HEK293 (cell line): ENCODE measurements around the gene ALDOA.
A peak's percentile ranks its signal among the peaks of the same experiment; 100 is the strongest.

ENCODE experiments used
- BCL11B ChIP-seq: fragments of 450-650 bp; formaldehyde crosslinking; IDR thresholded peaks from 2 replicates; pipeline ENCODE4 v1.5.1; 2016; ENCODE audit warnings: low read depth, missing biosample characterization, missing genetic modification characterization
- GLI2 ChIP-seq: fragments of 450-650 bp; formaldehyde crosslinking; IDR thresholded peaks from 2 replicates; pipeline ENCODE4; 2017; ENCODE audit warnings: missing biosample characterization, missing genetic modification characterization, low read depth, borderline replicate concordance
- KLF8 ChIP-seq: fragments of 450-650 bp; formaldehyde crosslinking; IDR thresholded peaks from 2 replicates; pipeline ENCODE4 v1.5.1; 2016; ENCODE audit warnings: missing biosample characterization, missing genetic modification characterization
- KLF9 ChIP-seq: fragments of 450-650 bp; formaldehyde crosslinking; IDR thresholded peaks from 2 replicates; pipeline ENCODE4 v1.5.1; 2016; ENCODE audit warnings: missing biosample characterization, missing genetic modification characterization, low read depth
- OSR2 ChIP-seq: fragments of 450-650 bp; formaldehyde crosslinking; IDR thresholded peaks from 2 replicates; pipeline ENCODE4 v1.5.1; 2016; ENCODE audit warnings: missing biosample characterization, missing genetic modification characterization
- OVOL3 ChIP-seq: fragments of 450-650 bp; formaldehyde crosslinking; IDR thresholded peaks from 2 replicates; pipeline ENCODE4 v1.5.1; 2016; ENCODE audit warnings: missing biosample characterization, missing genetic modification characterization
- ZBTB1 ChIP-seq: fragments of 450-650 bp; formaldehyde crosslinking; IDR thresholded peaks from 2 replicates; pipeline ENCODE4 v1.5.1; 2016; ENCODE audit warnings: missing biosample characterization, missing genetic modification characterization
- ZBTB21 ChIP-seq: fragments of 450-650 bp; formaldehyde crosslinking; IDR thresholded peaks from 2 replicates; pipeline ENCODE4 v1.5.1; 2017; ENCODE audit warnings: missing biosample characterization, missing genetic modification characterization
- ZFHX2 ChIP-seq: fragments of 450-650 bp; formaldehyde crosslinking; conservative IDR thresholded peaks from 2 replicates; pipeline ENCODE4 v1.5.1; 2016; ENCODE audit warnings: missing biosample characterization, missing genetic modification characterization
- ZFP69B ChIP-seq: fragments of 450-650 bp; formaldehyde crosslinking; IDR thresholded peaks from 2 replicates; pipeline ENCODE4 v1.5.1; 2016; ENCODE audit warnings: missing biosample characterization, missing genetic modification characterization
- ZNF138 ChIP-seq: fragments of 450-650 bp; formaldehyde crosslinking; IDR thresholded peaks from 2 replicates; pipeline ENCODE4 v1.5.1; 2016; ENCODE audit warnings: missing biosample characterization, missing genetic modification characterization, borderline replicate concordance
- ZNF169 ChIP-seq: fragments of 450-650 bp; formaldehyde crosslinking; IDR thresholded peaks from 2 replicates; pipeline ENCODE4 v1.5.1; 2016; ENCODE audit warnings: missing biosample characterization, missing genetic modification characterization
- ZNF184 ChIP-seq: fragments of 450-650 bp; IDR thresholded peaks from 2 replicates; pipeline ENCODE4 v1.5.1; 2018; ENCODE audit warnings: missing biosample characterization, mild to moderate bottlenecking, missing genetic modification characterization
- ZNF2 ChIP-seq: fragments of 450-650 bp; formaldehyde crosslinking; IDR thresholded peaks from 2 replicates; pipeline ENCODE4 v1.5.1; 2016; ENCODE audit warnings: missing biosample characterization, missing genetic modification characterization
- ZNF223 ChIP-seq: fragments of 450-650 bp; formaldehyde crosslinking; IDR thresholded peaks from 2 replicates; pipeline ENCODE4 v1.5.1; 2016; ENCODE audit warnings: missing biosample characterization, missing genetic modification characterization
- ZNF404 ChIP-seq: fragments of 450-650 bp; formaldehyde crosslinking; IDR thresholded peaks from 2 replicates; pipeline ENCODE4 v1.5.1; 2017; ENCODE audit warnings: missing biosample characterization, missing genetic modification characterization
- ZNF514 ChIP-seq: fragments of 450-650 bp; formaldehyde crosslinking; IDR thresholded peaks from 2 replicates; pipeline ENCODE4 v1.5.1; 2016; ENCODE audit warnings: missing biosample characterization, missing genetic modification characterization
- ZNF791 ChIP-seq: fragments of 450-650 bp; formaldehyde crosslinking; IDR thresholded peaks from 2 replicates; pipeline ENCODE4 v1.5.1; 2016; ENCODE audit warnings: missing biosample characterization, missing genetic modification characterization
- ZNF792 ChIP-seq: fragments of 450-650 bp; formaldehyde crosslinking; IDR thresholded peaks from 2 replicates; pipeline ENCODE4 v1.5.1; 2016; ENCODE audit warnings: missing biosample characterization, missing genetic modification characterization
- ZNF837 ChIP-seq: fragments of 450-650 bp; formaldehyde crosslinking; IDR thresholded peaks from 2 replicates; pipeline ENCODE4 v1.5.1; 2016; ENCODE audit warnings: missing biosample characterization, missing genetic modification characterization
- ZXDB ChIP-seq: fragments of 450-650 bp; formaldehyde crosslinking; IDR thresholded peaks from 2 replicates; pipeline ENCODE4 v1.5.1; 2016; ENCODE audit warnings: missing biosample characterization, missing genetic modification characterization
- TF ChIP-seq, protein P1 (sequence below): fragments of 450-650 bp; formaldehyde crosslinking; IDR thresholded peaks from 2 replicates; pipeline ENCODE4 v1.5.1; 2016; ENCODE audit warnings: missing biosample characterization, missing genetic modification characterization
- TF ChIP-seq, protein P2 (sequence below): fragments of 450-650 bp; formaldehyde crosslinking; IDR thresholded peaks from 2 replicates; pipeline ENCODE4 v1.5.1; 2016; ENCODE audit warnings: missing biosample characterization, missing genetic modification characterization
- TF ChIP-seq, protein P3 (sequence below): fragments of 450-650 bp; formaldehyde crosslinking; IDR thresholded peaks from 2 replicates; pipeline ENCODE4 v1.5.1; 2016; ENCODE audit warnings: missing biosample characterization, missing genetic modification characterization
- TF ChIP-seq, protein P4 (sequence below): fragments of 450-650 bp; formaldehyde crosslinking; IDR thresholded peaks from 2 replicates; pipeline ENCODE4 v1.5.1; 2016; ENCODE audit warnings: missing biosample characterization, missing genetic modification characterization, borderline replicate concordance
- TF ChIP-seq, protein P5 (sequence below): fragments of 450-650 bp; formaldehyde crosslinking; IDR thresholded peaks from 2 replicates; pipeline ENCODE4 v1.5.1; 2017; ENCODE audit warnings: missing biosample characterization, missing genetic modification characterization
- TF ChIP-seq, protein P6 (sequence below): fragments of 450-650 bp; formaldehyde crosslinking; IDR thresholded peaks from 2 replicates; pipeline ENCODE4 v1.5.1; 2016; ENCODE audit warnings: missing biosample characterization, missing genetic modification characterization

The ALDOA gene

DNA sequence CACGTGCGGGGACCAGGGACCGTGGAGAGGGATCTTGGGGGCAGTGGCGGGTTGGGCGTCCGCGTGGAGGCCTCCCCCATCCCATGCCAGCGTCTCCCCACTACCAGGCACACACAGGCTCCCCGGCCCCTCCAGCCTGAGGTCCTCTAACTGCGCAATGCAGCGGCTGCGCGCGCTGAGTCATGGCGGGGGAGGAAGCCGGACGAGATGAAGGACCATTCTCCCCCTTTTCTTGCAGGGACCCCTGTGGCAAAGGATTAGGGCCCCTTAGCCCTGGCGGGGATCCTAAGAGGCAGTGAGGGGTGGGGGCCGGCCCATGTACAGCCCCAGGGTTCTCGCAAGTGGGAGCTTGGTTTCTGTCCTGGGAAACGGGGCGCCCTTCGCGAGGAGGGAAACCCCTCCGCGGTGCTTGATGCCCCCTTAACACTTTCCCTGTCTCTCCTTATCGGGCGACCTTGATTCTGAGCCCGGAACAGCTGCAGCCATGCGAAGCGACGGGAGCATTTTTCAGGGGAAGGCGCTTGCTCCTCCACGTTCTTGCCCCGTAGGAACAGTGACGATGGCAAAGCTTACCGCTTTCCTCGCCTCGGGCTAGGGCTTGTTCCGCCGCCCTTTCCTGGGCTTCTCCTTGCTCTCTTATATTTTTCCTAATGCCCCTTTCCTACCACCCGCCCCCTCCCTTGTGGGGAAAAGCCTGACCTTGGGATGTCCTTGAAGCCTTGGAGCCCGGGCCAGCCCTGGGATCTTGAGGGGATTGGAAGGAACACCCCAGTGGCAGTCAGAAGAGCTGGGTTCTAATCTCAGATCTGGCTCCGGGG lies 592 bp downstream of the ALDOA start (continued):
- TF ChIP-seq, protein P1, sequence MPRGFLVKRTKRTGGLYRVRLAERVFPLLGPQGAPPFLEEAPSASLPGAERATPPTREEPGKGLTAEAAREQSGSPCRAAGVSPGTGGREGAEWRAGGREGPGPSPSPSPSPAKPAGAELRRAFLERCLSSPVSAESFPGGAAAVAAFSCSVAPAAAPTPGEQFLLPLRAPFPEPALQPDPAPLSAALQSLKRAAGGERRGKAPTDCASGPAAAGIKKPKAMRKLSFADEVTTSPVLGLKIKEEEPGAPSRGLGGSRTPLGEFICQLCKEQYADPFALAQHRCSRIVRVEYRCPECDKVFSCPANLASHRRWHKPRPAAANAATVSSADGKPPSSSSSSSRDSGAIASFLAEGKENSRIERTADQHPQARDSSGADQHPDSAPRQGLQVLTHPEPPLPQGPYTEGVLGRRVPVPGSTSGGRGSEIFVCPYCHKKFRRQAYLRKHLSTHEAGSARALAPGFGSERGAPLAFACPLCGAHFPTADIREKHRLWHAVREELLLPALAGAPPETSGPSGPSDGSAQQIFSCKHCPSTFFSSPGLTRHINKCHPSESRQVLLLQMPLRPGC (tag by site-specific recombination), result no peak
- TF ChIP-seq ZNF791 (no peak), KLF9 (tag by site-specific recombination) (no peak), ZNF837 (tag by site-specific recombination) (0 out of 2 replicates have a peak, but pooled peaks have one; percentile 85), OVOL3 (tag by site-specific recombination) (no peak), ZXDB (tag by site-specific recombination) (peak; percentile 7; the same call in 1 of the 2 replicates), BCL11B (no peak), GLI2 (tag by site-specific recombination) (no peak), ZNF404 (tag by site-specific recombination) (no peak), KLF8 (tag by site-specific recombination) (no peak), ZNF184 (tag by site-specific recombination) (no peak), ZNF792 (tag by site-specific recombination) (no peak), OSR2 (tag by site-specific recombination) (no peak), ZBTB21 (tag by site-specific recombination) (no peak), ZNF138 (tag by site-specific recombination) (no peak), ZNF223 (tag by site-specific recombination) (no peak), ZNF169 (tag by site-specific recombination) (no peak), ZNF2 (tag by site-specific recombination) (peak; percentile 70), ZFHX2 (tag by site-specific recombination) (peak; percentile 59), ZFP69B (tag by site-specific recombination) (peak; percentile 73; the same call in 1 of the 2 replicates), ZBTB1 (tag by site-specific recombination) (no peak), ZNF514 (tag by site-specific recombination) (no peak)
- TF ChIP-seq, protein P2, sequence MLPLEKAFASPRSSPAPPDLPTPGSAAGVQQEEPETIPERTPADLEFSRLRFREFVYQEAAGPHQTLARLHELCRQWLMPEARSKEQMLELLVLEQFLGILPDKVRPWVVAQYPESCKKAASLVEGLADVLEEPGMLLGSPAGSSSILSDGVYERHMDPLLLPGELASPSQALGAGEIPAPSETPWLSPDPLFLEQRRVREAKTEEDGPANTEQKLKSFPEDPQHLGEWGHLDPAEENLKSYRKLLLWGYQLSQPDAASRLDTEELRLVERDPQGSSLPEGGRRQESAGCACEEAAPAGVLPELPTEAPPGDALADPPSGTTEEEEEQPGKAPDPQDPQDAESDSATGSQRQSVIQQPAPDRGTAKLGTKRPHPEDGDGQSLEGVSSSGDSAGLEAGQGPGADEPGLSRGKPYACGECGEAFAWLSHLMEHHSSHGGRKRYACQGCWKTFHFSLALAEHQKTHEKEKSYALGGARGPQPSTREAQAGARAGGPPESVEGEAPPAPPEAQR (tag by site-specific recombination), result no peak
- TF ChIP-seq, protein P3, sequence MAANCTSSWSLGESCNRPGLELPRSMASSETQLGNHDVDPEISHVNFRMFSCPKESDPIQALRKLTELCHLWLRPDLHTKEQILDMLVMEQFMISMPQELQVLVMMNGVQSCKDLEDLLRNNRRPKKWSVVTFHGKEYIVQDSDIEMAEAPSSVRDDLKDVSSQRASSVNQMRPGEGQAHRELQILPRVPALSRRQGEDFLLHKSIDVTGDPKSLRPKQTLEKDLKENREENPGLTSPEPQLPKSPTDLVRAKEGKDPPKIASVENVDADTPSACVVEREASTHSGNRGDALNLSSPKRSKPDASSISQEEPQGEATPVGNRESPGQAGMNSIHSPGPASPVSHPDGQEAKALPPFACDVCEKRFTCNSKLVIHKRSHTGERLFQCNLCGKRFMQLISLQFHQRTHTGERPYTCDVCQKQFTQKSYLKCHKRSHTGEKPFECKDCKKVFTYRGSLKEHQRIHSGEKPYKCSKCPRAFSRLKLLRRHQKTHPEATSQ, result peak; percentile 58; the same call in 1 of the 2 replicates
- TF ChIP-seq, protein P4, sequence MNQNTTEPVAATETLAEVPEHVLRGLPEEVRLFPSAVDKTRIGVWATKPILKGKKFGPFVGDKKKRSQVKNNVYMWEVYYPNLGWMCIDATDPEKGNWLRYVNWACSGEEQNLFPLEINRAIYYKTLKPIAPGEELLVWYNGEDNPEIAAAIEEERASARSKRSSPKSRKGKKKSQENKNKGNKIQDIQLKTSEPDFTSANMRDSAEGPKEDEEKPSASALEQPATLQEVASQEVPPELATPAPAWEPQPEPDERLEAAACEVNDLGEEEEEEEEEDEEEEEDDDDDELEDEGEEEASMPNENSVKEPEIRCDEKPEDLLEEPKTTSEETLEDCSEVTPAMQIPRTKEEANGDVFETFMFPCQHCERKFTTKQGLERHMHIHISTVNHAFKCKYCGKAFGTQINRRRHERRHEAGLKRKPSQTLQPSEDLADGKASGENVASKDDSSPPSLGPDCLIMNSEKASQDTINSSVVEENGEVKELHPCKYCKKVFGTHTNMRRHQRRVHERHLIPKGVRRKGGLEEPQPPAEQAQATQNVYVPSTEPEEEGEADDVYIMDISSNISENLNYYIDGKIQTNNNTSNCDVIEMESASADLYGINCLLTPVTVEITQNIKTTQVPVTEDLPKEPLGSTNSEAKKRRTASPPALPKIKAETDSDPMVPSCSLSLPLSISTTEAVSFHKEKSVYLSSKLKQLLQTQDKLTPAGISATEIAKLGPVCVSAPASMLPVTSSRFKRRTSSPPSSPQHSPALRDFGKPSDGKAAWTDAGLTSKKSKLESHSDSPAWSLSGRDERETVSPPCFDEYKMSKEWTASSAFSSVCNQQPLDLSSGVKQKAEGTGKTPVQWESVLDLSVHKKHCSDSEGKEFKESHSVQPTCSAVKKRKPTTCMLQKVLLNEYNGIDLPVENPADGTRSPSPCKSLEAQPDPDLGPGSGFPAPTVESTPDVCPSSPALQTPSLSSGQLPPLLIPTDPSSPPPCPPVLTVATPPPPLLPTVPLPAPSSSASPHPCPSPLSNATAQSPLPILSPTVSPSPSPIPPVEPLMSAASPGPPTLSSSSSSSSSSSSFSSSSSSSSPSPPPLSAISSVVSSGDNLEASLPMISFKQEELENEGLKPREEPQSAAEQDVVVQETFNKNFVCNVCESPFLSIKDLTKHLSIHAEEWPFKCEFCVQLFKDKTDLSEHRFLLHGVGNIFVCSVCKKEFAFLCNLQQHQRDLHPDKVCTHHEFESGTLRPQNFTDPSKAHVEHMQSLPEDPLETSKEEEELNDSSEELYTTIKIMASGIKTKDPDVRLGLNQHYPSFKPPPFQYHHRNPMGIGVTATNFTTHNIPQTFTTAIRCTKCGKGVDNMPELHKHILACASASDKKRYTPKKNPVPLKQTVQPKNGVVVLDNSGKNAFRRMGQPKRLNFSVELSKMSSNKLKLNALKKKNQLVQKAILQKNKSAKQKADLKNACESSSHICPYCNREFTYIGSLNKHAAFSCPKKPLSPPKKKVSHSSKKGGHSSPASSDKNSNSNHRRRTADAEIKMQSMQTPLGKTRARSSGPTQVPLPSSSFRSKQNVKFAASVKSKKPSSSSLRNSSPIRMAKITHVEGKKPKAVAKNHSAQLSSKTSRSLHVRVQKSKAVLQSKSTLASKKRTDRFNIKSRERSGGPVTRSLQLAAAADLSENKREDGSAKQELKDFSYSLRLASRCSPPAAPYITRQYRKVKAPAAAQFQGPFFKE (tag by site-specific recombination), result peak; percentile 78; the same call in 1 of the 2 replicates
- TF ChIP-seq, protein P5, sequence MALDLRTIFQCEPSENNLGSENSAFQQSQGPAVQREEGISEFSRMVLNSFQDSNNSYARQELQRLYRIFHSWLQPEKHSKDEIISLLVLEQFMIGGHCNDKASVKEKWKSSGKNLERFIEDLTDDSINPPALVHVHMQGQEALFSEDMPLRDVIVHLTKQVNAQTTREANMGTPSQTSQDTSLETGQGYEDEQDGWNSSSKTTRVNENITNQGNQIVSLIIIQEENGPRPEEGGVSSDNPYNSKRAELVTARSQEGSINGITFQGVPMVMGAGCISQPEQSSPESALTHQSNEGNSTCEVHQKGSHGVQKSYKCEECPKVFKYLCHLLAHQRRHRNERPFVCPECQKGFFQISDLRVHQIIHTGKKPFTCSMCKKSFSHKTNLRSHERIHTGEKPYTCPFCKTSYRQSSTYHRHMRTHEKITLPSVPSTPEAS (tag by site-specific recombination), result no peak; the same call in 1 of the 2 replicates
- TF ChIP-seq, protein P6, sequence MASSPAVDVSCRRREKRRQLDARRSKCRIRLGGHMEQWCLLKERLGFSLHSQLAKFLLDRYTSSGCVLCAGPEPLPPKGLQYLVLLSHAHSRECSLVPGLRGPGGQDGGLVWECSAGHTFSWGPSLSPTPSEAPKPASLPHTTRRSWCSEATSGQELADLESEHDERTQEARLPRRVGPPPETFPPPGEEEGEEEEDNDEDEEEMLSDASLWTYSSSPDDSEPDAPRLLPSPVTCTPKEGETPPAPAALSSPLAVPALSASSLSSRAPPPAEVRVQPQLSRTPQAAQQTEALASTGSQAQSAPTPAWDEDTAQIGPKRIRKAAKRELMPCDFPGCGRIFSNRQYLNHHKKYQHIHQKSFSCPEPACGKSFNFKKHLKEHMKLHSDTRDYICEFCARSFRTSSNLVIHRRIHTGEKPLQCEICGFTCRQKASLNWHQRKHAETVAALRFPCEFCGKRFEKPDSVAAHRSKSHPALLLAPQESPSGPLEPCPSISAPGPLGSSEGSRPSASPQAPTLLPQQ, result peak; percentile 72
